Peyer's patch (tissue), 4 donors: Measurements from ENCODE around the gene RUNDC1. TPM values are rescaled to one million over a fixed set of nuclear protein-coding genes. Genes with fewer than 3 reads are reported as not detected.

Experiments
- DNase-seq, 3 donors: peaks; one replicate each; pipeline ENCODE4 v3.0.0-alpha.2; 2017 to 2019
- H3K27ac ChIP-seq, 4 donors: fragments of 200-600 bp; sonication (generic); one replicate each; pipeline ENCODE4 v1.5.1; 2016 to 2019
- H3K27me3 ChIP-seq, 2 donors: fragments of 200-600 bp; sonication (generic); one replicate each; pipeline ENCODE4 v1.5.1; 2019
- H3K36me3 ChIP-seq, 3 donors: fragments of 200-600 bp; sonication (generic); one replicate each; pipeline ENCODE4 v1.5.1; 2016 to 2019
- H3K4me1 ChIP-seq, 4 donors: fragments of 200-600 bp; sonication (generic); one replicate each; pipeline ENCODE4 v1.5.1; 2016 to 2019
- H3K4me3 ChIP-seq, 4 donors: fragments of 200-600 bp; sonication (generic); 1 replicate in 3 of 4; 2 replicates in 1 of 4; pipeline ENCODE4 v1.5.1; 2016 to 2019; ENCODE audit warnings: mild to moderate bottlenecking in 1 of 4
- H3K9me3 ChIP-seq, 4 donors: fragments of 200-600 bp; sonication (generic); one replicate each; pipeline ENCODE4 v1.5.1; 2016 to 2019; ENCODE audit warnings: mild to moderate bottlenecking in 1 of 4
- CTCF ChIP-seq, 6 experiments: fragments of 450-650 bp in 4 of 6; fragments of 200-600 bp in 2 of 6; sonication (generic) in 1 of 6; IDR thresholded peaks; one replicate each; pipeline ENCODE4 v1.5.1; 2017 to 2019; ENCODE audit warnings: antibody characterized with exemption in 6 of 6, mild to moderate bottlenecking in 3 of 6, moderate library complexity in 1 of 6
- POLR2A ChIP-seq, 2 donors: fragments of 450-650 bp; IDR thresholded peaks; one replicate each; pipeline ENCODE4 v1.5.1; 2017; ENCODE audit warnings: antibody characterized with exemption in 2 of 2, mild to moderate bottlenecking in 2 of 2, moderate library complexity in 2 of 2
- total RNA-seq, 4 donors: library from RNA; depleted of rRNA; stranded (reverse); fragments of >200 nt; gene quantifications; one replicate each; pipeline ENCODE4 v1.1.0, GENCODE V29; 2016

RUNDC1 gene
- total RNA-seq, 4 donors from 2014 or later: 17.2 to 37.3 (median 26.9) TPM

DNA sequence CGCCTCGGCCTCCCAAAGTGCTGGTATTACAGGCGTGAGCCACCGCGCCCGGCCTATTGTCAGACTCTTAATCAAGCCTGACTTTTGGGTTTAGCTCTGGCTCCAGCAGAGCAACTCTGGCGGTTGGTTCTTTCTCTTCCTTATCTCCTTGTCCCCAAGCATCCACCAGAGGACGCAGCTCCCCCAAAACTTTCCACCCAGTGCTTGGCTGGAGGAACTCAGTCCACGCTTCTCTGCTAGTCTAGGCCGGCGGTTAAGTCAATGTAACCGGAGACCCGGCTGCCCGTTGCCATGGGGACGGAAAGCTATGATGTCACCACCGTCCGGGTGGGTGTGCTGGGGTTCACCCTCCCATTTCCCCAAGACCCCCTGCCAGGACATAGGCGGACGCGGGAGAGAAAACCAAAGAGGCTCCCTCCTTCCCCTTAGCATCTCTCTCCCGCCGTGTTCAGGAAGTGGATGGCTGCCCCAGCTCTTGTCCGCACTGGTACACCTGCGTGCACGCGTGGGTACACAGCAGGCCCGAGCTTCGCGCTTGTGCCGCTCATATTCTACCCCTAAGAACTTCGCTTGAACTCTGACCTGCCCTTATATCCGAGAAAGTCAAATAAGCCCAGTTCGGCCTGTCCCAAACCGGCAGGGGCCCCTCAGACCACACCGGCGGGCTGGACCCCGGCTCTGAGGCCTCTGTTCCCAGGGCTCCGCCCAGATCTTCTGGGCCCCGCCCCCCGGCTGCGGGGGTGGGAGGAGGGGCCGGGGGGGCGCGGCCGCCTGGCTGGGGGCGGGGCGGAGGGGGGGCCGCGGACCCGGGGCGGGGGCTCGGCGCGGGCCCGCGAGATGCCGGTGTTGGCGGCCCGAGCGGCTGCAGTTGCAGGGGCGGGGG, 44.3 kb downstream of the RUNDC1 start, which contains the start of gene RND2:
TSS of gene RND2 (plus strand) at position 825 of the 883 bp plus-strand sequence. CDS start 117 bp downstream, outside the sequence.
- Histone ChIP-seq H3K36me3 (no peaks in the 10 kb centered on the region), H3K27me3 (no peaks in the 10 kb centered on the region), H3K9me3 (no peaks in the 10 kb centered on the region), H3K4me1 (peaks cover 0 to 25% (median 5%) of the 10 kb centered on the region in 4 donors), H3K27ac (peak within 1 kb of the TSS; percentile 34 to 74 (median 72)), H3K4me3 (peak within 1 kb of the TSS; percentile 47 to 69 (median 57))
- TF ChIP-seq CTCF (IDR thresholded peaks at IDR 0.05) (peak; percentile 55 to 68 (median 64)), POLR2A (IDR thresholded peaks at IDR 0.05) (no peak)
- DNase-seq: peak; percentile 76 to 93 (median 90)

DNA sequence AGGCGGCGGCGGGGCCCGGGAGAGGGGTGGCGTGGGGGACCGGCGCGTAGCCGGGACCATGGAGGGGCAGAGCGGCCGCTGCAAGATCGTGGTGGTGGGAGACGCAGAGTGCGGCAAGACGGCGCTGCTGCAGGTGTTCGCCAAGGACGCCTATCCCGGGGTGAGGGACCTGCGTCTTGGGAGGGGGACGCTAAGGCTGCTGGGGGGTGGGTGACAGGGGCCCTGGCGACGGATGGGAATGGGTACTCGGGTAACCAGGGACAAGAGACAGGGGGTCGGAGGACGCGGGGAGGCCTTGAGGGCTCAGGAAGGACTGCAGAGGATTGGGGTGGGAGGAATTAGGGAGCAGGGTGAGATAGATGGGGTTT, 44.9 kb downstream of the RUNDC1 start:
- no peak for DNase-seq
- Histone ChIP-seq H3K36me3 (no peaks in the 10 kb centered on the region), H3K9me3 (no peaks in the 10 kb centered on the region), H3K4me3 (peak overlapping the region; percentile 47 to 69 (median 57)), H3K27me3 (no peaks in the 10 kb centered on the region), H3K4me1 (peaks cover 0 to 18% (median 5%) of the 10 kb centered on the region in 4 donors), H3K27ac (peak overlapping the region in 2 of 4 donors; percentile 74)
- TF ChIP-seq POLR2A (IDR thresholded peaks at IDR 0.05) (no peak), CTCF (IDR thresholded peaks at IDR 0.05) (no peak)

GRCh38 chr17:43025766-43026537, 45.6 kb downstream of the RUNDC1 start:
- Histone ChIP-seq H3K27ac (peak overlapping the region in 1 of 4 donors; percentile 74), H3K4me3 (no peak overlapping the region), H3K4me1 (peaks cover 0 to 13% (median 5%) of the 10 kb centered on the region in 4 donors), H3K9me3 (no peaks in the 10 kb centered on the region), H3K27me3 (no peaks in the 10 kb centered on the region), H3K36me3 (no peaks in the 10 kb centered on the region)
- DNase-seq: no peak
- TF ChIP-seq POLR2A (IDR thresholded peaks at IDR 0.05) (no peak), CTCF (IDR thresholded peaks at IDR 0.05) (no peak)

DNA sequence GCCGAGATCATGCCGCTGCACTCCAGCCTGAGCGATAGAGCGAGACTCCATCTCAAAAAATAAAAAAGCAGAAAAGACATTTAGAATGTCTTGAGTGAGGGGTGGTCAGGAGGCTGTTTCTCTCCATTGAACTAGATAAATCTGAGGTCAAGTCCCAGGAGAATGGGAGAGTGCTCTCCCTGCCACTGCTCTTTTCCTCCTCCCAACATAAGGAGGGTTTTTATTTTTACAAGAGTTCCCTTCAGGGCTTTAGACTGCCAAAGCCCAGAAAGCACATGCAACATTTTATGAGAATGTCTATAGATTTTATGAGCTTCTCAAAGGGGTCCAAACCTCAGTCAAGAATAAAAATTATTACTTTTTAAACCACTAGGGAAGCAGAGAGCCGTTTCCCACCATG, 46.2 kb downstream of the RUNDC1 start:
- H3K27ac ChIP-seq: no peak overlapping the region
- no peak overlapping the region for H3K4me3 ChIP-seq

More for the DNA sequence above, 46.2 kb downstream of the RUNDC1 start:
- no peaks in the 10 kb centered on the region for H3K27me3 ChIP-seq
- TF ChIP-seq POLR2A (IDR thresholded peaks at IDR 0.05) (no peak), CTCF (IDR thresholded peaks at IDR 0.05) (no peak)
- no peaks in the 10 kb centered on the region for H3K36me3 ChIP-seq
- H3K9me3 ChIP-seq: no peaks in the 10 kb centered on the region
- DNase-seq: no peak
- peaks cover 0 to 11% (median 3%) of the 10 kb centered on the region in 4 donors for H3K4me1 ChIP-seq
